Neural progenitor cell (in vitro differentiated cells): Measurements from ENCODE around the gene TMEM240. TPM values are rescaled to one million over a fixed set of nuclear protein-coding genes. Genes with fewer than 3 reads are reported as not detected.
"Not testable (repeated sequence)": the region's sequence is repeated elsewhere in the genome, so short reads cannot be mapped to it uniquely, and the experiment has no call there.

ENCODE experiments used
- DNase-seq: peaks from one replicate; pipeline ENCODE4 v3.0.0-alpha.2; 2016; ENCODE audit warnings: low spot score
- H2AFZ ChIP-seq: fragments of 200-600 bp; sonication (generic); replicated peaks from 2 replicates; pipeline ENCODE4 v1.6.1; 2016; ENCODE audit warnings: antibody characterized with exemption
- H3F3A ChIP-seq: fragments of 200-600 bp; sonication (generic); 2 replicates; pipeline ENCODE4 v1.6.1; 2016; ENCODE audit warnings: antibody characterized with exemption, low read depth
- H3K27ac ChIP-seq: fragments of 200-600 bp; sonication (generic); 2 replicates; pipeline ENCODE4 v1.5.1; 2016; ENCODE audit warnings: mild to moderate bottlenecking
- H3K27me3 ChIP-seq: fragments of 200-600 bp; sonication (generic); 2 replicates; pipeline ENCODE4 v1.6.1; 2016; ENCODE audit warnings: mild to moderate bottlenecking, moderate library complexity
- H3K36me3 ChIP-seq: fragments of 200-600 bp; sonication (generic); 2 replicates; pipeline ENCODE4 v1.5.1; 2016
- H3K4me1 ChIP-seq: fragments of 200-600 bp; sonication (generic); 2 replicates; pipeline ENCODE4 v1.6.1; 2016; ENCODE audit warnings: mixed run types
- H3K4me2 ChIP-seq: fragments of 200-600 bp; sonication (generic); 2 replicates; pipeline ENCODE4 v1.6.1; 2016
- H3K4me3 ChIP-seq: fragments of 200-600 bp; sonication (generic); 2 replicates; pipeline ENCODE4 v1.5.1; 2016
- H3K79me2 ChIP-seq: fragments of 200-600 bp; sonication (generic); 2 replicates; pipeline ENCODE4 v1.6.1; 2016; ENCODE audit warnings: low read depth
- H3K9ac ChIP-seq: fragments of 200-600 bp; sonication (generic); 2 replicates; pipeline ENCODE4 v1.6.1; 2016
- H3K9me3 ChIP-seq: fragments of 200-600 bp; sonication (generic); 2 replicates; pipeline ENCODE4 v1.5.1; 2016; ENCODE audit warnings: low read depth
- H4K20me1 ChIP-seq: fragments of 200-600 bp; sonication (generic); 2 replicates; pipeline ENCODE4 v1.6.1; 2016; ENCODE audit warnings: low read depth
- H3K27ac Mint-ChIP-seq: 3 replicates; pipeline ENCODE4 v1.8.0; 2021; ENCODE audit warnings: mixed read lengths
- H3K27me3 Mint-ChIP-seq: 2 replicates; pipeline ENCODE4 v1.8.0; 2022; ENCODE audit warnings: low read depth, mild to moderate bottlenecking, inconsistent platforms, moderate library complexity, mixed read lengths; ENCODE audit not compliant: insufficient read depth
- H3K36me3 Mint-ChIP-seq: 3 replicates; pipeline ENCODE4 v1.8.0; 2021; ENCODE audit warnings: mixed read lengths
- H3K4me1 Mint-ChIP-seq: 3 replicates; pipeline ENCODE4 v1.8.0; 2021; ENCODE audit warnings: mixed read lengths
- H3K4me3 Mint-ChIP-seq: 3 replicates; pipeline ENCODE4 v1.8.0; 2021; ENCODE audit warnings: mild to moderate bottlenecking, moderate library complexity, mixed read lengths
- H3K9me3 Mint-ChIP-seq: 3 replicates; pipeline ENCODE4 v1.8.0; 2020; ENCODE audit warnings: mixed read lengths
- EZH2 ChIP-seq: fragments of 200-600 bp; sonication (generic); IDR thresholded peaks from 2 replicates; pipeline ENCODE4 v1.6.1; 2017; ENCODE audit warnings: antibody characterized with exemption, mild to moderate bottlenecking, moderate library complexity
- EZH2phosphoT487 ChIP-seq: fragments of 200-600 bp; sonication (generic); IDR thresholded peaks from 2 replicates; pipeline ENCODE4 v1.6.1; 2017; ENCODE audit warnings: antibody characterized with exemption
- total RNA-seq: library from RNA; depleted of rRNA; stranded (reverse); fragments of >200 nt; gene quantifications from 2 replicates; pipeline ENCODE4 v1.2.3, GENCODE V29; 2015; ENCODE audit warnings: low replicate concordance
- TF ChIP-seq, protein P1 (sequence below): fragments of 200-600 bp; sonication (generic); IDR thresholded peaks from 2 replicates; pipeline ENCODE4 v1.5.1; 2017; ENCODE audit warnings: antibody characterized with exemption, mild to moderate bottlenecking

TMEM240 gene
- total RNA-seq, 1 donor from 2014 or later: 8.0 TPM

DNA sequence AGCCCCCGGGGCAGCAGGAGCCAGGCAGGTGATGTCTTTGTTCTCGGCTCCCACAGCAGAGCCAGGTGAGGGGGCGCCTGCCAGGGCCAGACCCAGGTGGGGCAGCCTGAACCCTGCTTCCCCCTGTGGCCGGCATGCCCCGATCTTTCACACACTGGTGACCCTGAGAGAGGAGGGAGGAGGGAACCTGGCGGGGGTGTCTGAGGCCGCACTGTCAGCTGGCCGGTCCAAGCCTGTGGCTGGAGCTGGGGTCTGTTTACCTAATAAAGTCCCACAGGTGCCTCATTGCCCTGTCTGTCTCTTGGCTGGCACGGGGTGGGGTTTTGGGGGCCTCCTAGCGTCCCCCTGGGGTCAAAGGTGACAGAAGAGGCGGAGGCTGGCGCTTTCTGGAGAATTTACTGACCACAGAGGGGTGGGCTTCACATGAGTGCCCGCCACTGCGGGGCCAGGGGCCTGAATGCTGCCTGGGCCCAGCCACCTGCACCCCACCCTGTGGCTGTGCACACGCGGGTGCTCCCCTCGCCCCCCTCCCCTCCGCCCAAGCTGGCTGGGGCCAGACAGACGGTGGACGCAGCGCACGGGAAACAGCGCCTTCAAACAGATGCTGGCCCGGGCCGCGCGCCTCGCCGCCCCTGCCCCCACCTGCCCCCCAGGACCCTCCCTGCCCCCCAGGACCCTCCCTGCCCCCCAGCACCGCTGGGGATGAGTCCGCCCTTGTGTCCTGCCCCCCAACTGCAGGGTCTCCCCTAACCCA is 5.8 kb downstream of the TMEM240 start:
- no peak overlapping the region for H3K4me3 ChIP-seq
- peaks cover 26% of the 10 kb centered on the region for H4K20me1 ChIP-seq
- Mint-ChIP-seq H3K9me3 (peaks cover 10% of the 10 kb centered on the region), H3K27ac (no peak overlapping the region), H3K4me3 (no peak overlapping the region), H3K27me3 (no peaks in the 10 kb centered on the region), H3K4me1 (peaks cover 4% of the 10 kb centered on the region), H3K36me3 (peaks cover 18% of the 10 kb centered on the region)
- peaks cover 5% of the 10 kb centered on the region for H3K4me1 ChIP-seq
- no peak overlapping the region for H3K27ac ChIP-seq
- H3K9ac ChIP-seq: no peak overlapping the region
- no peak overlapping the region for H3K4me2 ChIP-seq
- TF ChIP-seq EZH2: no peak
- TF ChIP-seq, protein P1, sequence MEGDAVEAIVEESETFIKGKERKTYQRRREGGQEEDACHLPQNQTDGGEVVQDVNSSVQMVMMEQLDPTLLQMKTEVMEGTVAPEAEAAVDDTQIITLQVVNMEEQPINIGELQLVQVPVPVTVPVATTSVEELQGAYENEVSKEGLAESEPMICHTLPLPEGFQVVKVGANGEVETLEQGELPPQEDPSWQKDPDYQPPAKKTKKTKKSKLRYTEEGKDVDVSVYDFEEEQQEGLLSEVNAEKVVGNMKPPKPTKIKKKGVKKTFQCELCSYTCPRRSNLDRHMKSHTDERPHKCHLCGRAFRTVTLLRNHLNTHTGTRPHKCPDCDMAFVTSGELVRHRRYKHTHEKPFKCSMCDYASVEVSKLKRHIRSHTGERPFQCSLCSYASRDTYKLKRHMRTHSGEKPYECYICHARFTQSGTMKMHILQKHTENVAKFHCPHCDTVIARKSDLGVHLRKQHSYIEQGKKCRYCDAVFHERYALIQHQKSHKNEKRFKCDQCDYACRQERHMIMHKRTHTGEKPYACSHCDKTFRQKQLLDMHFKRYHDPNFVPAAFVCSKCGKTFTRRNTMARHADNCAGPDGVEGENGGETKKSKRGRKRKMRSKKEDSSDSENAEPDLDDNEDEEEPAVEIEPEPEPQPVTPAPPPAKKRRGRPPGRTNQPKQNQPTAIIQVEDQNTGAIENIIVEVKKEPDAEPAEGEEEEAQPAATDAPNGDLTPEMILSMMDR: no peak
- TF ChIP-seq EZH2phosphoT487: no peak
- DNase-seq: no peak
- H3K36me3 ChIP-seq: no peaks in the 10 kb centered on the region
- H3K9me3 ChIP-seq: no peaks in the 10 kb centered on the region
- no peak overlapping the region for H2AFZ ChIP-seq
- peaks cover 4% of the 10 kb centered on the region for H3K79me2 ChIP-seq
- H3F3A ChIP-seq: peaks cover 7% of the 10 kb centered on the region
- H3K27me3 ChIP-seq: no peaks in the 10 kb centered on the region

DNA sequence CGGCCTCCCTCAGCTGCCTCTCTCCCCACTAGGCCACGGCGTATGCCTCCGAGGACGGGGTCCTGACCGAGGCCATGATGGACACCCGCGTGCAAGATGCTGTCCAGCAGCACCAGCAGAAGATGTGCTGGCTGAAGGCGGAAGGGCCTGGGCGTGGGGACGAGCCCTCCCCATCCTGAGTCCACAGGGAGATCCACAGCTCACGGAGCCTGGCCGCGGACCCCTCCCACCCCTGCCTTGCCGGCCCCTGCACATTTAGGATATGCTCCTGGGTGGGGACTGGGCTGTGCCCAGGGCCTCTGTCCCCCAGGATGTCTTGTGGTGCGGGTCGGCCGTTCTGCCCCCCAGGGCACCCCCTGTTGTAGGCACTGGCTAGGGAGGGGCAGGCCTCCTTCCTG is 6.5 kb downstream of the TMEM240 start:
- H2AFZ ChIP-seq, H3K27ac Mint-ChIP-seq, H3K27me3 Mint-ChIP-seq, H3K27me3 ChIP-seq, H3K9ac ChIP-seq, DNase-seq, H3K4me3 Mint-ChIP-seq, H3K9me3 Mint-ChIP-seq, H3K4me2 ChIP-seq, H3K36me3 ChIP-seq, H3K4me1 ChIP-seq, H3K9me3 ChIP-seq, H3K4me3 ChIP-seq, H3K79me2 ChIP-seq, H3F3A ChIP-seq, H3K4me1 Mint-ChIP-seq, H3K27ac ChIP-seq: not testable (repeated sequence)
- H3K36me3 Mint-ChIP-seq: peaks cover 18% of the 10 kb centered on the region
- peaks cover 19% of the 10 kb centered on the region for H4K20me1 ChIP-seq

DNA sequence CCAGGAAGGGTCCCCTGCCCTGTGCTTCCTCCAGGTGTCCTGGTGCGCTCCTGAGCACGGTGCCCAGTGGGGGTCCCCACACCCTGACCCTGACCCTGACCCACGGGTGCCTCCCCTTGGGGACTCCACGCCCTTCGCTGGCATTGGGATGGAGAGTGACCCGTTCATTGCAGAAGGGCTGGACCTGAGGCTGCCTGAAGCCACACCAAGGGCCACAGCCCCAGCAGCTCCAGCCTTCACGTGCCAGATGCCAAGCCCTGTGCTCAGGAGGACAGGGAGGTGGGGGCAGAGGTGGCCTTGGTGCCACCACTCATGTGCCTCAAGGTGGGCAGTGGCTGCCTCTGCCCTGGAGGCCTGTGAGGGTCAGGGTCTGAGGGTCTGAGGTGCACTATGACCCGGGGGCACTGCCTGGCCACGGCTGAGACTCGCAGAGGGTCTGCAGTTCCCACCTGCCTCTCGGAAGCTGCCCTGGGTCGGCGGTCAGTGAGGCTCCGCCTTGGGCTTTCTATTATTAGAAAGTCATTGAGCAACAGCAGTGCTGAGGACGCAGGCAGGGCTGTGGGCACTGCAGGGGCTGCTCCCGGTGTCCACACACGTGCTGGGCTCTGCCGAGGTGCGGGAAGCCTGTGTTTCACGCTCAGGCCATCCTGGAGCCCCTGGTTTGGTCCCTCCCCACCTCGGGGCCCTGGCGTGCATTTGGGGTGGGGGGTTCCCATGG is 7.1 kb downstream of the TMEM240 start:
- H3K79me2 ChIP-seq, H2AFZ ChIP-seq, H3F3A ChIP-seq, H3K4me1 Mint-ChIP-seq, H3K9me3 ChIP-seq, H3K27ac ChIP-seq, H3K9ac ChIP-seq, H3K4me1 ChIP-seq, H3K27me3 Mint-ChIP-seq, DNase-seq, H3K4me2 ChIP-seq, H3K27me3 ChIP-seq, H3K4me3 Mint-ChIP-seq, H3K4me3 ChIP-seq, H3K9me3 Mint-ChIP-seq, H3K27ac Mint-ChIP-seq, H3K36me3 ChIP-seq: not testable (repeated sequence)
- peaks cover 14% of the 10 kb centered on the region for H3K36me3 Mint-ChIP-seq
- H4K20me1 ChIP-seq: peaks cover 14% of the 10 kb centered on the region

DNA sequence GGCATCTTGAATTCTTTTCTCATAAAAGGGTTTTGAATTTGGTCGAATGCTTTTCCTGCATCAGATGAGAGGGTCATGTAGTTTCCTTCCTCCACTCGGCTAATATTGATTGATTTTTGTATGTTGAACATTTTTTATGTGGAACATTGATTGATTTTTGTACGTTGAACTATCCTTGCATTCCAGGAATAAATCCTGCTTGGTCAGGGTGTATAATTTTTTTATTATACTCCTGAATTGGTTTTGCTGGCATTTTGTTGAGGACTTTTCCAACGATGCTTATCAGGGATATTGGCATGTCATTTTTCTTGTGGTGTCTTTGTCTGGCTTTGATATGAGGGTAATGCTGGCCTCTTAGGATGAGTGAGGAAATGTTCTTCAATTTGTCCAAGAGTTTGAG is 8.5 kb downstream of the TMEM240 start:
- Histone ChIP-seq H3K79me2 (no peaks in the 10 kb centered on the region), H4K20me1 (peaks cover 8% of the 10 kb centered on the region), H3K4me2 (no peak overlapping the region), H3K9ac (no peak overlapping the region), H3K27me3 (no peaks in the 10 kb centered on the region), H2AFZ (no peak overlapping the region), H3K36me3 (no peaks in the 10 kb centered on the region), H3K9me3 (no peaks in the 10 kb centered on the region), H3K4me1 (no peaks in the 10 kb centered on the region), H3F3A (no peaks in the 10 kb centered on the region), H3K27ac (no peak overlapping the region), H3K4me3 (no peak overlapping the region)
- DNase-seq: no peak
- H3K36me3 Mint-ChIP-seq: peaks cover 14% of the 10 kb centered on the region
- no peak for TF ChIP-seq EZH2
- TF ChIP-seq EZH2phosphoT487: no peak
- TF ChIP-seq, protein P1: no peak
- no peaks in the 10 kb centered on the region for H3K27me3 Mint-ChIP-seq
- no peaks in the 10 kb centered on the region for H3K4me1 Mint-ChIP-seq
- H3K9me3 Mint-ChIP-seq: peaks cover 10% of the 10 kb centered on the region
- no peak overlapping the region for H3K27ac Mint-ChIP-seq
- H3K4me3 Mint-ChIP-seq: no peak overlapping the region
